IMR-90 (cell line): ENCODE measurements around the gene BCL7A.

Experiments used
- BHLHE40 ChIP-seq: fragments of 150-350 bp; IDR thresholded peaks from 2 replicates; pipeline ENCODE4 v1.6.1; 2016; ENCODE audit warnings: mild to moderate bottlenecking, low read depth, low read length
- CEBPB ChIP-seq: IDR thresholded peaks from 2 replicates; pipeline ENCODE4 v1.6.1; 2012; ENCODE audit warnings: low read depth, low read length, improper control_type of control experiment
- MAFK ChIP-seq: IDR thresholded peaks from 2 replicates; pipeline ENCODE4 v1.6.1; 2012; ENCODE audit warnings: low read depth, low read length, improper control_type of control experiment
- MAZ ChIP-seq: IDR thresholded peaks from 2 replicates; pipeline ENCODE4 v1.6.1; 2012; ENCODE audit warnings: low read depth, mild to moderate bottlenecking, low read length, improper control_type of control experiment, moderate library complexity, borderline replicate concordance
- MXI1 ChIP-seq: IDR thresholded peaks from 2 replicates; pipeline ENCODE4 v1.6.1; 2012; ENCODE audit warnings: low read depth, mild to moderate bottlenecking, low read length, moderate library complexity, borderline replicate concordance
- POLR2A ChIP-seq: IDR thresholded peaks from 2 replicates; pipeline ENCODE4 v1.6.1; 2012; ENCODE audit warnings: mild to moderate bottlenecking, low read depth, low read length
- RAD21 ChIP-seq: IDR thresholded peaks from 2 replicates; pipeline ENCODE4 v1.6.1; 2012; ENCODE audit warnings: low read length, improper control_type of control experiment
- RCOR1 ChIP-seq: IDR thresholded peaks from 2 replicates; pipeline ENCODE4 v1.6.1; 2012; ENCODE audit warnings: mild to moderate bottlenecking, low read length, improper control_type of control experiment; ENCODE audit not compliant: insufficient replicate concordance
- RFX5 ChIP-seq: IDR thresholded peaks from 2 replicates; pipeline ENCODE4 v1.8.0; 2012; ENCODE audit warnings: low read depth, mild to moderate bottlenecking, low read length, moderate library complexity
- SMC3 ChIP-seq: fragments of 150-350 bp; IDR thresholded peaks from 2 replicates; pipeline ENCODE4 v1.6.1; 2016; ENCODE audit warnings: low read depth, mild to moderate bottlenecking, antibody characterized with exemption, low read length, moderate library complexity
- TF ChIP-seq, protein P1 (sequence below): conservative IDR thresholded peaks from 2 replicates; pipeline ENCODE4 v1.5.1; 2012; ENCODE audit warnings: mild to moderate bottlenecking, low read depth, low read length, improper control_type of control experiment
- TF ChIP-seq, protein P2 (sequence below): fragments of 150-350 bp; IDR thresholded peaks from 2 replicates; pipeline ENCODE4 v1.6.1; 2017; ENCODE audit warnings: mild to moderate bottlenecking, antibody characterized with exemption, low read length, low read depth
- TF ChIP-seq, protein P3 (sequence below): fragments of 150-350 bp; IDR thresholded peaks from 2 replicates; pipeline ENCODE4 v1.6.1; 2016; ENCODE audit warnings: low read depth, mild to moderate bottlenecking, low read length, moderate library complexity, borderline replicate concordance

GRCh38 chr12:121975021-121975420, 46.7 kb upstream of the BCL7A start:
- TF ChIP-seq, protein P1, sequence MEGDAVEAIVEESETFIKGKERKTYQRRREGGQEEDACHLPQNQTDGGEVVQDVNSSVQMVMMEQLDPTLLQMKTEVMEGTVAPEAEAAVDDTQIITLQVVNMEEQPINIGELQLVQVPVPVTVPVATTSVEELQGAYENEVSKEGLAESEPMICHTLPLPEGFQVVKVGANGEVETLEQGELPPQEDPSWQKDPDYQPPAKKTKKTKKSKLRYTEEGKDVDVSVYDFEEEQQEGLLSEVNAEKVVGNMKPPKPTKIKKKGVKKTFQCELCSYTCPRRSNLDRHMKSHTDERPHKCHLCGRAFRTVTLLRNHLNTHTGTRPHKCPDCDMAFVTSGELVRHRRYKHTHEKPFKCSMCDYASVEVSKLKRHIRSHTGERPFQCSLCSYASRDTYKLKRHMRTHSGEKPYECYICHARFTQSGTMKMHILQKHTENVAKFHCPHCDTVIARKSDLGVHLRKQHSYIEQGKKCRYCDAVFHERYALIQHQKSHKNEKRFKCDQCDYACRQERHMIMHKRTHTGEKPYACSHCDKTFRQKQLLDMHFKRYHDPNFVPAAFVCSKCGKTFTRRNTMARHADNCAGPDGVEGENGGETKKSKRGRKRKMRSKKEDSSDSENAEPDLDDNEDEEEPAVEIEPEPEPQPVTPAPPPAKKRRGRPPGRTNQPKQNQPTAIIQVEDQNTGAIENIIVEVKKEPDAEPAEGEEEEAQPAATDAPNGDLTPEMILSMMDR = no peak
- TF ChIP-seq RAD21 (no peak), POLR2A (no peak), MAFK (no peak), BHLHE40 (no peak), RFX5 (no peak), MAZ (no peak), CEBPB (no peak), MXI1 (no peak), RCOR1 (no peak), SMC3 (no peak)
- TF ChIP-seq, protein P2, sequence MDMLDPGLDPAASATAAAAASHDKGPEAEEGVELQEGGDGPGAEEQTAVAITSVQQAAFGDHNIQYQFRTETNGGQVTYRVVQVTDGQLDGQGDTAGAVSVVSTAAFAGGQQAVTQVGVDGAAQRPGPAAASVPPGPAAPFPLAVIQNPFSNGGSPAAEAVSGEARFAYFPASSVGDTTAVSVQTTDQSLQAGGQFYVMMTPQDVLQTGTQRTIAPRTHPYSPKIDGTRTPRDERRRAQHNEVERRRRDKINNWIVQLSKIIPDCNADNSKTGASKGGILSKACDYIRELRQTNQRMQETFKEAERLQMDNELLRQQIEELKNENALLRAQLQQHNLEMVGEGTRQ = no peak
- TF ChIP-seq, protein P3, sequence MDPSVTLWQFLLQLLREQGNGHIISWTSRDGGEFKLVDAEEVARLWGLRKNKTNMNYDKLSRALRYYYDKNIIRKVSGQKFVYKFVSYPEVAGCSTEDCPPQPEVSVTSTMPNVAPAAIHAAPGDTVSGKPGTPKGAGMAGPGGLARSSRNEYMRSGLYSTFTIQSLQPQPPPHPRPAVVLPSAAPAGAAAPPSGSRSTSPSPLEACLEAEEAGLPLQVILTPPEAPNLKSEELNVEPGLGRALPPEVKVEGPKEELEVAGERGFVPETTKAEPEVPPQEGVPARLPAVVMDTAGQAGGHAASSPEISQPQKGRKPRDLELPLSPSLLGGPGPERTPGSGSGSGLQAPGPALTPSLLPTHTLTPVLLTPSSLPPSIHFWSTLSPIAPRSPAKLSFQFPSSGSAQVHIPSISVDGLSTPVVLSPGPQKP = no peak
